ENCODE results near the gene SMAD4. TPM values are rescaled to one million over a fixed set of nuclear protein-coding genes. Genes with fewer than 3 reads are reported as not detected.

SMAD4 gene
- total and polyA plus RNA-seq, 2 donors (not counting 1 experiment from before 2014, with no cell fraction given), result 34.8 to 136 TPM

- ChIA-PET POLR2A (interaction anchor here (0.6 kb wide), 1 partner anchor 276 kb away, joined by 4 read pairs; no protein-coding TSS in a partner anchor), CTCF (no interaction called here)
- DNase-seq (no peak), ATAC-seq (ENCODE audit: low read depth) (no peak)
- Mint-ChIP-seq H3K27ac (no peak overlapping the region), H3K4me1 (no peaks in the 10 kb centered on the region), H3K4me3 (no peak overlapping the region), H3K9me3 (ENCODE audit: insufficient read depth) (no peaks in the 10 kb centered on the region), H3K27me3 (no peaks in the 10 kb centered on the region)
- Histone ChIP-seq H3K9me3 (ENCODE audit: control extremely low read depth in 1 of 3, control insufficient read depth in 2 of 3, insufficient read depth in 1 of 3, low read length in 2 of 3) (no peaks in the 10 kb centered on the region), H3K4me1 (ENCODE audit: control insufficient read depth in 2 of 2, insufficient read depth in 2 of 2, low read length in 2 of 2) (no peaks in the 10 kb centered on the region), H2AFZ (ENCODE audit: insufficient read depth, low read depth, low read length, poor library complexity, severe bottlenecking) (no peak overlapping the region), H3K36me3 (replicated peaks in 1 of 2; ENCODE audit: control extremely low read depth in 1 of 2, control insufficient read depth in 1 of 2, extremely low read depth in 1 of 2, insufficient read depth in 2 of 2, low read length in 1 of 2) (peaks cover 3 to 22% of the 10 kb centered on the region in 2 experiments), H4K20me1 (ENCODE audit: control insufficient read depth, insufficient read depth, low read length, poor library complexity, severe bottlenecking) (no peaks in the 10 kb centered on the region), H3K27me3 (replicated peaks in 1 of 4; ENCODE audit: control extremely low read depth in 1 of 4, control insufficient read depth in 3 of 4, insufficient read depth in 4 of 4, low read length in 3 of 4) (no peaks in the 10 kb centered on the region), H3K4me2 (replicated peaks; ENCODE audit: low read depth, low read length, poor library complexity, severe bottlenecking) (no peak overlapping the region), H3K4me3 (ENCODE audit: control extremely low read depth in 1 of 5, extremely low read depth in 1 of 5, insufficient read depth in 1 of 5, low read depth in 2 of 5, low read length in 4 of 5) (no peak overlapping the region), H3K27ac (ENCODE audit: low read length in 2 of 2) (no peak overlapping the region), H3K79me2 (ENCODE audit: control insufficient read depth, insufficient read depth, low read length) (no peaks in the 10 kb centered on the region), H3K9ac (ENCODE audit: low read length) (no peak overlapping the region)
- TF ChIP-seq EZH2 (IDR thresholded peaks at IDR 0.05; ENCODE audit: borderline replicate concordance, insufficient read depth, low read depth, low read length, poor library complexity, severe bottlenecking) (no peak), CTCF (IDR thresholded peaks at IDR 0.05) (no peak)
- intact Hi-C loops (cut with micrococcal nuclease), result no loop called here
- 94% methylated on average over 3 of the region's 3 CpGs for WGBS (ENCODE audit: insufficient coverage)
Measured at GRCh38 chr18:50989711-50990110, 40.3 kb upstream of the SMAD4 start.

GRCh38 chr18:50992351-50992762 lies 37.7 kb upstream of the SMAD4 start:
- intact Hi-C loops (cut with micrococcal nuclease), result no loop called here

More at GRCh38 chr18:50992351-50992762, 37.7 kb upstream of the SMAD4 start:
- no peak overlapping the region for H3K9ac ChIP-seq (ENCODE audit: low read length)
- no peaks in the 10 kb centered on the region for H3K4me1 Mint-ChIP-seq
- H3K9me3 Mint-ChIP-seq (ENCODE audit: insufficient read depth), result no peaks in the 10 kb centered on the region
- ATAC-seq (ENCODE audit: low read depth), result no peak
- no peak overlapping the region for H2AFZ ChIP-seq (ENCODE audit: insufficient read depth, low read depth, low read length, poor library complexity, severe bottlenecking)
- H3K4me3 ChIP-seq (ENCODE audit: control extremely low read depth in 1 of 5, extremely low read depth in 1 of 5, insufficient read depth in 1 of 5, low read depth in 2 of 5, low read length in 4 of 5), result no peak overlapping the region
- H3K9me3 ChIP-seq (ENCODE audit: control extremely low read depth in 1 of 3, control insufficient read depth in 2 of 3, insufficient read depth in 1 of 3, low read length in 2 of 3), result no peaks in the 10 kb centered on the region
- no peak overlapping the region for H3K27ac Mint-ChIP-seq
- H3K4me1 ChIP-seq (ENCODE audit: control insufficient read depth in 2 of 2, insufficient read depth in 2 of 2, low read length in 2 of 2), result no peaks in the 10 kb centered on the region
- DNase-seq, result no peak
- POLR2A ChIA-PET, result no interaction called here
- H3K4me2 ChIP-seq (replicated peaks; ENCODE audit: low read depth, low read length, poor library complexity, severe bottlenecking), result no peak overlapping the region
- no peak overlapping the region for H3K4me3 Mint-ChIP-seq
- no peaks in the 10 kb centered on the region for H4K20me1 ChIP-seq (ENCODE audit: control insufficient read depth, insufficient read depth, low read length, poor library complexity, severe bottlenecking)
- H3K36me3 ChIP-seq (replicated peaks in 1 of 2; ENCODE audit: control extremely low read depth in 1 of 2, control insufficient read depth in 1 of 2, extremely low read depth in 1 of 2, insufficient read depth in 2 of 2, low read length in 1 of 2), result peaks cover 3 to 5% of the 10 kb centered on the region in 2 experiments
- no peak overlapping the region for H3K27ac ChIP-seq (ENCODE audit: low read length in 2 of 2)
- TF ChIP-seq EZH2 (IDR thresholded peaks at IDR 0.05; ENCODE audit: borderline replicate concordance, insufficient read depth, low read depth, low read length, poor library complexity, severe bottlenecking), result no peak
- 94% methylated on average over 3 of the region's 3 CpGs for WGBS (ENCODE audit: insufficient coverage)
- no peaks in the 10 kb centered on the region for H3K79me2 ChIP-seq (ENCODE audit: control insufficient read depth, insufficient read depth, low read length)
- H3K27me3 Mint-ChIP-seq, result no peaks in the 10 kb centered on the region
- CTCF ChIA-PET, result no interaction called here
- H3K27me3 ChIP-seq (replicated peaks in 1 of 4; ENCODE audit: control extremely low read depth in 1 of 4, control insufficient read depth in 3 of 4, insufficient read depth in 4 of 4, low read length in 3 of 4), result no peaks in the 10 kb centered on the region
